ENCODE results near the gene FAM110A.
"Not testable (repeated sequence)": the region's sequence is repeated elsewhere in the genome, so short reads cannot be mapped to it uniquely, and the experiment has no call there.

Gene FAM110A

GRCh38 chr20:833450-834150, at the start of gene FAM110A:
Gene FAM110A (plus strand): TSS chr20:833715. CDS start chr20:844805, 11,090 bp downstream.
- DNase-seq, result peak; percentile 94

- no peak for DNase-seq
Observed at GRCh38 chr20:787825-788224, 45.7 kb upstream of the FAM110A start.

- DNase-seq, result no peak
Observed at GRCh38 chr20:791056-791455, 42.5 kb upstream of the FAM110A start.

GRCh38 chr20:792248-792647, 41.3 kb upstream of the FAM110A start:
- DNase-seq, result no peak

GRCh38 chr20:796921-797320, 36.6 kb upstream of the FAM110A start:
- DNase-seq, result no peak

GRCh38 chr20:798746-799145, 34.8 kb upstream of the FAM110A start:
- DNase-seq, result not testable (repeated sequence)

- not testable (repeated sequence) for DNase-seq
Observed at GRCh38 chr20:800026-800425, 33.5 kb upstream of the FAM110A start.

- no peak for DNase-seq
Observed at GRCh38 chr20:801678-802077, 31.8 kb upstream of the FAM110A start.

GRCh38 chr20:805713-806112, 27.8 kb upstream of the FAM110A start:
- no peak for DNase-seq

- not testable (repeated sequence) for DNase-seq
Observed at GRCh38 chr20:811776-812434, 21.6 kb upstream of the FAM110A start.

GRCh38 chr20:812435-812814, 21.1 kb upstream of the FAM110A start:
- not testable (repeated sequence) for DNase-seq

- DNase-seq, result no peak
Observed at GRCh38 chr20:813390-813789, 20.1 kb upstream of the FAM110A start.

- DNase-seq, result no peak
Observed at GRCh38 chr20:815226-815625, 18.3 kb upstream of the FAM110A start.

- DNase-seq, result peak; percentile 70
Observed at GRCh38 chr20:815914-816606, 17.5 kb upstream of the FAM110A start.

GRCh38 chr20:818001-818664, 15.4 kb upstream of the FAM110A start:
- no peak for DNase-seq

GRCh38 chr20:819680-820322, 13.7 kb upstream of the FAM110A start:
- no peak for DNase-seq

GRCh38 chr20:820323-820953, 13.1 kb upstream of the FAM110A start:
- DNase-seq, result no peak

- DNase-seq, result no peak
Observed at GRCh38 chr20:821046-821730, 12.3 kb upstream of the FAM110A start.

GRCh38 chr20:821731-822065, 11.8 kb upstream of the FAM110A start:
- DNase-seq, result no peak

GRCh38 chr20:822651-823573, 10.6 kb upstream of the FAM110A start:
- DNase-seq, result no peak

- no peak for DNase-seq
Observed at GRCh38 chr20:823574-823902, 10.0 kb upstream of the FAM110A start.

All from activated T-cell treated with anti-CD3 and anti-CD28 coated beads, Interleukin-2, amount 50 U/mL, for 1 hour (primary cell).